Suprapubic skin (tissue), 4 donors: ENCODE results near the gene CACNA1D.

ENCODE experiments used
- CTCF ChIP-seq, 2 donors: fragments of 200-600 bp in 1 of 2; fragments of 450-650 bp in 1 of 2; sonication (generic) in 1 of 2; IDR thresholded peaks; one replicate each; pipeline ENCODE4 v1.5.1; 2016 to 2019; ENCODE audit warnings: antibody characterized with exemption in 2 of 2, mild to moderate bottlenecking in 1 of 2, moderate library complexity in 1 of 2
- EP300 ChIP-seq: sonication (generic); formaldehyde crosslinking; IDR thresholded peaks from one replicate; pipeline ENCODE4 v1.6.1; 2017; ENCODE audit warnings: antibody characterized with exemption
- POLR2A ChIP-seq, 2 donors: fragments of 450-650 bp; IDR thresholded peaks; one replicate each; pipeline ENCODE4 v1.6.1; 2017; ENCODE audit warnings: antibody characterized with exemption in 2 of 2, mild to moderate bottlenecking in 2 of 2, moderate library complexity in 2 of 2
- POLR2AphosphoS5 ChIP-seq, 3 donors: sonication (generic); formaldehyde crosslinking; IDR thresholded peaks; one replicate each; pipeline ENCODE4 v1.6.1; 2017; ENCODE audit warnings: antibody characterized with exemption in 3 of 3

GRCh38 chr3:53633197-53633787 is 138.9 kb downstream of the CACNA1D start:
- TF ChIP-seq CTCF (IDR thresholded peaks at IDR 0.05) (no peak), POLR2A (IDR thresholded peaks at IDR 0.05) (no peak), POLR2AphosphoS5 (IDR thresholded peaks at IDR 0.05) (no peak), EP300 (no peak)
